MCF 10A (cell line): Measurements from ENCODE around the gene CBARP. TPM values are rescaled to one million over a fixed set of nuclear protein-coding genes. Genes with fewer than 3 reads are reported as not detected.
"Not testable (repeated sequence)": the region's sequence is repeated elsewhere in the genome, so short reads cannot be mapped to it uniquely, and the experiment has no call there.

Source experiments
- BruUV-seq: library from RNA; stranded (reverse); fragments of 400-500 nt; replicated peaks from 2 replicates; lab custom pipeline; 2021; lab: Mats Ljungman, UMichigan
- CTCF ChIA-PET: fragments of 300-600 bp; sonication (Branson Sonifier 250); formaldehyde crosslinking; extraction: SDS; loops from one replicate; lab custom pipeline; 2021; ENCODE audit warnings: antibody characterized with exemption, inconsistent platforms; lab: Yijun Ruan, JAX
- POLR2A ChIA-PET: fragments of 300-600, 350-650 bp; sonication (Branson Sonifier 250); formaldehyde crosslinking; extraction: SDS; loops from one replicate; lab custom pipeline; 2020; ENCODE audit warnings: antibody characterized with exemption, inconsistent platforms; lab: Yijun Ruan, JAX
- DNase-seq: peaks from one replicate; pipeline ENCODE4 v3.0.0-alpha.2; 2018; ENCODE audit not compliant: unreplicated experiment
- H3K27ac Mint-ChIP-seq: one replicate; pipeline ENCODE4 v1.8.0; 2022; ENCODE audit warnings: mild to moderate bottlenecking, low read depth, mixed read lengths; ENCODE audit not compliant: unreplicated experiment
- H3K27me3 Mint-ChIP-seq: one replicate; pipeline ENCODE4 v1.8.0; 2022; ENCODE audit warnings: mixed read lengths; ENCODE audit not compliant: insufficient read depth, unreplicated experiment
- H3K36me3 Mint-ChIP-seq: one replicate; pipeline ENCODE4 v1.8.0; 2022; ENCODE audit warnings: mild to moderate bottlenecking, moderate library complexity, mixed read lengths; ENCODE audit not compliant: insufficient read depth, unreplicated experiment
- H3K4me1 Mint-ChIP-seq: one replicate; pipeline ENCODE4 v1.8.0; 2022; ENCODE audit warnings: mixed read lengths; ENCODE audit not compliant: insufficient read depth, unreplicated experiment
- H3K4me3 Mint-ChIP-seq: one replicate; pipeline ENCODE4 v1.8.0; 2022; ENCODE audit warnings: mild to moderate bottlenecking, moderate library complexity, mixed read lengths; ENCODE audit not compliant: unreplicated experiment
- H3K9me3 Mint-ChIP-seq: one replicate; pipeline ENCODE4 v1.8.0; 2022; ENCODE audit warnings: mixed read lengths; ENCODE audit not compliant: unreplicated experiment
- intact Hi-C: fragments of 100-400 bp; cut with micrococcal nuclease; formaldehyde crosslinking; loops from 2 replicates; pipeline ENCODE4 v1.14.1; 2022
- total RNA-seq: library from RNA; stranded (reverse); gene quantifications from 2 replicates; pipeline ENCODE4 v1.2.3, GENCODE V29; 2022
- TF ChIP-seq, protein P1 (sequence below): fragments of 200-600 bp; IDR thresholded peaks from one replicate; pipeline ENCODE4 v1.8.0; 2022; ENCODE audit warnings: antibody characterized with exemption, mild to moderate bottlenecking; ENCODE audit not compliant: unreplicated experiment

CBARP gene
- total RNA-seq, 1 experiment from 2014 or later: 7.0 TPM

DNA sequence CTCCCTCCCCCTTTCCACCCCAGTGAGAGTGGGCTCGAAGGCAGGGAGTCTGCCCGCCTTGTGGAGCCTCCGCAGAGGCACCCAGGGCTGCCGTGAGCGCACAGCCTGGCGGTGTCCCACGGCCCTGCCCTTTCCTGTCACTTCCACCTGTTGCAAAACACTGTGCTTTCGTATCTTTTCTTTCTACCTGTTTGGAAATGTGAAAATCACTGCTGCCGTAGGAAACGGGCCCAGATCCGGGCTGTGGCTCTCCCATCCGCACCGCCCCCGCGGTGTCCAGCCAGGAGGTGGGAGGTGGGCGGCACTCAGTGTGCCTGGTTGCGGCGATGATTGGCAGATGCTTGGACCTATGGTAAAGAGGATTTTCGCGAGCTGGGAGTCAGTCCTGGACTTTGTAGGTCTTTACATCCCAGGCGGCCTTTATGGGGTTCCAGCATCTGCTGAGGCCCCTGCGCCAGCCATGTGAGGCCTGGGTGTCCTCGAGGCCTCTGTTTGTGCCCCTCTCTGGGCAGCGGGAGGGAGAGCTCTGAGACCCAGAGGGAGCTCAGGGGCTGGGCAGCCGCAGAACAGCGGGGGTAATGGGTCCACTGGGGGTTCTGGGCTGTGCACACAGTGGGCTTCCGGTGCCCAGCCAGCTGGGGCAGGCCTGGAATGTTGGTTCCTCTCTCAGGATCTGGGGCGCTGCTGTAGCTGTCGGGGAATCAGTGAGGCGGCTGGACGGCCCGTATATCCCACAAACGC lies 26.1 kb downstream of the CBARP start:
- peak overlapping the region; percentile 94 for H3K27ac Mint-ChIP-seq
- POLR2A ChIA-PET: interaction anchor here (0.5 to 1.6 kb wide), 6 partner anchors 32 to 532 kb away, joined by 3 to 5 read pairs (median 4); partner anchors contain the start of gene CIRBP
- peak; percentile 48 for DNase-seq
- H3K27me3 Mint-ChIP-seq: no peaks in the 10 kb centered on the region
- peak overlapping the region; percentile 50 for H3K4me3 Mint-ChIP-seq
- intact Hi-C loops: no loop called here
- TF ChIP-seq, protein P1, sequence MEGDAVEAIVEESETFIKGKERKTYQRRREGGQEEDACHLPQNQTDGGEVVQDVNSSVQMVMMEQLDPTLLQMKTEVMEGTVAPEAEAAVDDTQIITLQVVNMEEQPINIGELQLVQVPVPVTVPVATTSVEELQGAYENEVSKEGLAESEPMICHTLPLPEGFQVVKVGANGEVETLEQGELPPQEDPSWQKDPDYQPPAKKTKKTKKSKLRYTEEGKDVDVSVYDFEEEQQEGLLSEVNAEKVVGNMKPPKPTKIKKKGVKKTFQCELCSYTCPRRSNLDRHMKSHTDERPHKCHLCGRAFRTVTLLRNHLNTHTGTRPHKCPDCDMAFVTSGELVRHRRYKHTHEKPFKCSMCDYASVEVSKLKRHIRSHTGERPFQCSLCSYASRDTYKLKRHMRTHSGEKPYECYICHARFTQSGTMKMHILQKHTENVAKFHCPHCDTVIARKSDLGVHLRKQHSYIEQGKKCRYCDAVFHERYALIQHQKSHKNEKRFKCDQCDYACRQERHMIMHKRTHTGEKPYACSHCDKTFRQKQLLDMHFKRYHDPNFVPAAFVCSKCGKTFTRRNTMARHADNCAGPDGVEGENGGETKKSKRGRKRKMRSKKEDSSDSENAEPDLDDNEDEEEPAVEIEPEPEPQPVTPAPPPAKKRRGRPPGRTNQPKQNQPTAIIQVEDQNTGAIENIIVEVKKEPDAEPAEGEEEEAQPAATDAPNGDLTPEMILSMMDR: no peak
- no TSS peak for BruUV-seq
- H3K9me3 Mint-ChIP-seq: no peaks in the 10 kb centered on the region
- H3K4me1 Mint-ChIP-seq: peaks cover 41% of the 10 kb centered on the region
- CTCF ChIA-PET: interaction anchor here (0.6 to 1.4 kb wide), 2 partner anchors 9 to 17 kb away, joined by 3 read pairs; no protein-coding TSS in a partner anchor
- H3K36me3 Mint-ChIP-seq: peaks cover 63% of the 10 kb centered on the region

DNA sequence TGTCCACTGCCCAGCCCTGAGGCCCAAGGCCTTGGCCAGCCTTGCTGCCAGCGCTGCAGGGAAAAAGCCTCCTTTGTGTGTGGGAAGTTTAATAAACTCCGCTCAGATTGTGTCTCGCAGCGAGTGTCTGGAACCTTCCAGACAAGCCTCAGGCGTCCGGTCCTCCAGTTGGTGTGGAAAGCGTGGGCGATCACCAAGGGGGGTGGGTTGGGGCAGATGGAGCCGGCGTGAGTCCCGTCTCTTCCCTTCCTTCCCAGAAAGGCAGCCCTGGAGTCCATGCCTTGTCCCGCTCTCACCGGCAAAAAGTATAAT lies 27.6 kb downstream of the CBARP start:
- intact Hi-C loops: no loop called here
- TF ChIP-seq, protein P1: no peak
- peaks cover 63% of the 10 kb centered on the region for H3K36me3 Mint-ChIP-seq

GRCh38 chr19:1208830-1209229 lies 29.0 kb downstream of the CBARP start:
- BruUV-seq, H3K27me3 Mint-ChIP-seq, intact Hi-C loops, H3K9me3 Mint-ChIP-seq: not testable (repeated sequence)
- DNase-seq: peak; percentile 92
- H3K4me3 Mint-ChIP-seq: peak overlapping the region; percentile 91
- H3K36me3 Mint-ChIP-seq: peaks cover 58% of the 10 kb centered on the region
- H3K4me1 Mint-ChIP-seq: peaks cover 18% of the 10 kb centered on the region
- POLR2A ChIA-PET: interaction anchor here (1.3 to 1.9 kb wide), 2 partner anchors 38 to 60 kb away, joined by 3 to 9 read pairs; partner anchors contain the start of gene CIRBP
- peak overlapping the region; percentile 94 for H3K27ac Mint-ChIP-seq
- CTCF ChIA-PET: interaction anchor here (0.5 kb wide), 1 partner anchor 19 kb away, joined by 3 read pairs; no protein-coding TSS in a partner anchor

More for the DNA sequence above, 27.6 kb downstream of the CBARP start:
- peak overlapping the region; percentile 94 for H3K27ac Mint-ChIP-seq
- ChIA-PET CTCF (interaction anchor here (0.6 to 0.7 kb wide), 2 partner anchors 16 to 34 kb away, joined by 4 to 5 read pairs; no protein-coding TSS in a partner anchor), POLR2A (interaction anchor here (0.7 to 1.9 kb wide), 8 partner anchors 28 to 172 kb away, joined by 3 to 9 read pairs (median 3); partner anchors contain the start of genes CBARP and CIRBP)
- DNase-seq: no peak
- no peaks in the 10 kb centered on the region for H3K27me3 Mint-ChIP-seq
- H3K9me3 Mint-ChIP-seq: no peaks in the 10 kb centered on the region
- H3K4me1 Mint-ChIP-seq: peaks cover 26% of the 10 kb centered on the region
- no TSS peak for BruUV-seq
- peak overlapping the region; percentile 29 for H3K4me3 Mint-ChIP-seq

DNA sequence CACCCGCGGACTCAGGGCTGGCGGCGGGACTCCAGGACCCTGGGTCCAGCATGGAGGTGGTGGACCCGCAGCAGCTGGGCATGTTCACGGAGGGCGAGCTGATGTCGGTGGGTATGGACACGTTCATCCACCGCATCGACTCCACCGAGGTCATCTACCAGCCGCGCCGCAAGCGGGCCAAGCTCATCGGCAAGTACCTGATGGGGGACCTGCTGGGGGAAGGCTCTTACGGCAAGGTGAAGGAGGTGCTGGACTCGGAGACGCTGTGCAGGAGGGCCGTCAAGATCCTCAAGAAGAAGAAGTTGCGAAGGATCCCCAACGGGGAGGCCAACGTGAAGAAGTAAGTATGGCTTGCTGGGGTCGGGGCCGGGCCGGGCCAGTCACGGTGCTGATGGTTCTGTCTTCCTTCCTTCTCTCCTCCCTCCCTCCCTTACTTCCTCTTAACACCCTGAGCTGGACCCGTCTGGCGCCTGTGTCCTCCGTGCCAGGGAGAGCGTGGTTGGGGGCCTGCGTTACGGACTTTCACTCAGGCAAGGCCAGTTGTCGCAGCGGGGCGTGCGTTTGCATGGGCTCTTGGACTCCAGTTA lies 30.8 kb downstream of the CBARP start:
- Mint-ChIP-seq H3K4me3 (peak overlapping the region; percentile 91), H3K9me3 (no peaks in the 10 kb centered on the region), H3K4me1 (peaks cover 20% of the 10 kb centered on the region), H3K27ac (peak overlapping the region; percentile 94), H3K27me3 (no peaks in the 10 kb centered on the region), H3K36me3 (peaks cover 43% of the 10 kb centered on the region)
- ChIA-PET CTCF (interaction anchor here (0.6 to 1.0 kb wide), 3 partner anchors 9 to 27 kb away, joined by 3 read pairs; no protein-coding TSS in a partner anchor), POLR2A (interaction anchor here (0.7 kb wide), 1 partner anchor 267 kb away, joined by 3 read pairs; no protein-coding TSS in a partner anchor)
- BruUV-seq: TSS peak; percentile 26
- intact Hi-C loops: no loop called here
- DNase-seq: no peak
- TF ChIP-seq, protein P1: no peak
